CD4-positive, alpha-beta T cell treated with Interleukin-21 for 1 hour (primary cell): ENCODE measurements around the gene CTAGE15.
"Not testable (repeated sequence)": the region's sequence is repeated elsewhere in the genome, so short reads cannot be mapped to it uniquely, and the experiment has no call there.

Source experiments
- DNase-seq: peaks from one replicate; pipeline ENCODE4 v3.0.0-alpha.2; 2020

The CTAGE15 gene, protein sequence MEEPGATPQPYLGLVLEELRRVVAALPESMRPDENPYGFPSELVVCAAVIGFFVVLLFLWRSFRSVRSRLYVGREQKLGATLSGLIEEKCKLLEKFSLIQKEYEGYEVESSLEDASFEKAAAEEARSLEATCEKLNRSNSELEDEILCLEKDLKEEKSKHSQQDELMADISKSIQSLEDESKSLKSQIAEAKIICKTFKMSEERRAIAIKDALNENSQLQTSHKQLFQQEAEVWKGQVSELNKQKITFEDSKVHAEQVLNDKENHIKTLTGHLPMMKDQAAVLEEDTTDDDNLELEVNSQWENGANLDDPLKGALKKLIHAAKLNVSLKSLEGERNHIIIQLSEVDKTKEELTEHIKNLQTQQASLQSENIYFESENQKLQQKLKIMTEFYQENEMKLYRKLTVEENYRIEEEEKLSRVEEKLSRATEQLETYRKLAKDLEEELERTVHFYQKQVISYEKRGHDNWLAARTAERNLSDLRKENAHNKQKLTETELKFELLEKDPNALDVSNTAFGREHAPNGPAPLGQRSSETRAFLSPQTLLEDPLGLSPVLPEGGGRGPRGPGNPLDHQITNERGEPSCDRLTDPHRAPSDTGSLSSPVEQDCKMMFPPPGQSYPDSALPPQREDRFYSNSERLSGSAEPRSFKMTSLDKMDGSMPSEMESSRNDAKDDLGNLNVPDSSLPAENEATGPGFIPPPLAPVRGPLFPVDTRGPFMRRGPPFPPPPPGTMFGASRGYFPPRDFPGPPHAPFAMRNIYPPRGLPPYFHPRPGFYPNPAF

DNA sequence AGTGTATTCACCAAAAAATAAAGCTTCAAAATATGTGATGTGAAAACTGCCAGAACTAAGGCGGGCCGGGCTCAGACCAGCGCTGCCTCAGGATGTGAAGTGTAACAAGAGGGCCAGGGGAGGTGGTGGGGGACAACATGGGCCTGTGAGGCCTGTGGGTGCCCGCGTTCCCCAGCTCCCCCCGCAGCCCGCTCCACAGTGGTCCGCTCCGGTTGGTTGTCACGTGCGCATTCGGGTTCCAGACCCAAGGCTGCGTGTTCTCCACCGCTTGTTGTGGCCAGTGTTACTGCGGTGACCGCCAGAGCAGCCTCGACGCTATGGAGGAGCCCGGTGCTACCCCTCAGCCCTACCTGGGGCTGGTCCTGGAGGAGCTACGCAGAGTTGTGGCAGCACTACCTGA is at the start of gene CTAGE15:
CTAGE15 (plus strand) TSS at position 301 of the 400 bp plus-strand sequence; CDS start at position 318, 17 bp downstream.
- not testable (repeated sequence) for DNase-seq

GRCh38 chr7:143522309-143522916 is 49.2 kb upstream of the CTAGE15 start:
- not testable (repeated sequence) for DNase-seq

DNA sequence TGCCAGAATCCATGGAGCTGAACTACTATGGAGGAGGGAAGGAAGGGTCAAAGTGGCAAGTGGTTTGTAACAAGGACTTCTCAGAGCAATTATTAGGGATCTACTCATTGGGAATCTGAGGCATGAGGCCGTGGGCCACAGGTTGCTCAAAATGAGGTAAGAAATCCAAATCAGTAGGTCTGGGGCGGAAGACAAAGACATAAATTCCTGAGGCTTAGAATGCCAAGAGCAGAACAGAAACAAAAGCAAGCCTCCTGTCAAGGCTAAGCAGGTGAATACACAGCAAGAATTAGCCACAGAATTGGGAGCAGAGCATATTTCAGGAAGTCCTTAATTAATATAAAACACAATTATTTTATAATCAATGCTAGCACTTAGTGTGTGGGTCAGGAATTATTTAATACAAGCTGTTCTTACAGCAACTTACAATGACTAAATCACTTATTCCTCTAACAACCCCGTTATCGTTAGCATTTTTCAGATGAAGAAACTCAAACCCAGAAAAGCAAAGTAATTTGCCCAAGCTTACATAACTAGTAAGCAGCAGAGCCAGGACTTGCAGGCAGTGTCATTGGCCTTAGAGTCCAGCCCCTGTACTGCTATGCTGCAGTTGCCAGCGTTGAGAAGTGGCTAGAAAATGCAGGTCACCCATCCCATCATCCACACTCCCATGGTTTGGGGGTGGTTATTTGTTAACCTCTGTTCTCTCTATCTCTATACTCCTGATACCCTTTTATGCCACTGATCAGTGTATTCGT is 40.3 kb upstream of the CTAGE15 start:
- DNase-seq, result not testable (repeated sequence)

DNA sequence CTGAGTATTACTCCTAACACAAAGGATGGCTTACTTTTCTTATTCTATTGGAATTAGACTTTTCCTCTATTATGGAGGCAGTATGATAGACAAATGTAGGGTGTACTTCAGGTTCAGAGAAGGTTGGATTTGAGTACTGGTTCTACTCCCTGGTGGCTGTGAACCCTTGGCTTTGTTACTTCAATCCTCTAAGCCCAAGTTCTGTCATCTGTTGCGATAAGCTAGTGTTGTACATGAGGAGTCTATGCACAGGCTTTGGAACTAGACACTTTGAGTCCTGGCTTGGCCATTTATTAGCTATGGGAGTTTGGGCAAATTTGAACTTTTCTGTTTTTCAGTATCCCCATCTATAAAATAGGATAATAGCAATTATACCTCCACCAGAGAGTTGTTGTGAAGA is 39.7 kb upstream of the CTAGE15 start:
- not testable (repeated sequence) for DNase-seq

DNA sequence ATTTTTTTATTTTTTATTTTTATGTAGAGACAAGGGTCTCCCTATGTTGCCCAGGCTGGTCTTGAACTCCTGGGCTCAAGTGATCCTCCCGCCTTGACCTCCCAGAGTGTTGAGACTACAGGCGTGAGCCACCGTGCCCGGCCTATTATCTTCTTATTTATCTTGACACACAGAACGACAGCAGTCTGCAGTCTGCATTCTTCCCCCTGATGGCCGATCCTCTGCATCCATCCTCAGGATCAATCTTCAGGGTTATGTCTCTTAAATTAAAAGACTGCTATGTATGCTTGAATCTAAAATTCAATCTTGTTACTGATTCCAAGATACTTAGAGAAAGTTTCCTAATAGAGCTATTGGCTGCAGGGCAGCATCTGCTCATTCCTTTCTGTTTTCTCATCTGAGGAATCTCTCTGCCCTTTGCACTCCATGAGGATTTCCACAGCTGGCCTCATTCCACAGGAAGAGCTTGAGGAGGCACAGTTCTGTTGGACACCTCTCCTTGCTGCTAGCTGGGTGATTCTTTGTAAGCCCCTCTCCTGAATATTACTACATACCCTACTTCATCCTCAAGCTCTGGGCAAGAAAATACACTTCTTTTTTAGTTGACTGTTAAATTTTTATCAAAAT is 38.3 kb upstream of the CTAGE15 start:
- DNase-seq, result not testable (repeated sequence)

DNA sequence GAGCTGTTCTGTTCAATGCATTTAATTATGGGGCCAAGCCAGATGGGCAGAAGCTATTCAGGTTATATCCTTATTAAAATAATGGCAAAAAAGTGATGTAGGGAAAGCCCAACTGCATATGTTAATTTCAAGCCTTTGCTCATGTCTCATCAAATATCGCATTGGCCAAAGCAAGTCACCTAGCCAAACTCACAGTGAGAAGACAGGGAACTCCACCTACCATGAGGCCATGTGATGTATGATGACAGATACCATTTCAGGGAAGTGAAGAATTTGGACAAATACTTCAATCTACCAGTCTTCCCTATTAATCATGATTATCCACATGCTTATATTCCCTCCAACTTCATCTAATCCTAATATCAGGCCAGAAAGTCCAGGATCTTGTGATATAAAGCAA is 35.2 kb upstream of the CTAGE15 start:
- DNase-seq, result not testable (repeated sequence)

GRCh38 chr7:143543288-143544038 is 28.1 kb upstream of the CTAGE15 start:
- not testable (repeated sequence) for DNase-seq

DNA sequence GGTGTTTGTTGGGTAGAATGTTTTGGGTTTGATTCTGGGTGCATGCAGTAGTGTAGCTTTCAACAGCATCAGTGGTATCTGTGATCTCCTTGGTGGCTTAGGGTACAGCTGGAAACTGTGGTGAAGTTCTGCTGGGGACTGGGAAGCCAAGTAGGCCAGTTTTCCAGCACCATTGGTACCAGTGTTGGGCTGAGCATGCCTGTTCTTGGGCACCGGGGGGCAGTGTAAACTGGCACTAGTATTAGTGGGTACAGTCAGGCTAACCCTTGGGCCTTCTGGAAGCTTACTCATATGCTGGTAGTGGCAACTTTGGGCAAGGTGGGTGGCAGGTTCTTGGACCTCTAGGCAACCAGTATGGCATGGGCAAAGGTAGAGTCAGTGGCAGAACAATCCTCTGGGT is 15.6 kb upstream of the CTAGE15 start:
- DNase-seq, result not testable (repeated sequence)

DNA sequence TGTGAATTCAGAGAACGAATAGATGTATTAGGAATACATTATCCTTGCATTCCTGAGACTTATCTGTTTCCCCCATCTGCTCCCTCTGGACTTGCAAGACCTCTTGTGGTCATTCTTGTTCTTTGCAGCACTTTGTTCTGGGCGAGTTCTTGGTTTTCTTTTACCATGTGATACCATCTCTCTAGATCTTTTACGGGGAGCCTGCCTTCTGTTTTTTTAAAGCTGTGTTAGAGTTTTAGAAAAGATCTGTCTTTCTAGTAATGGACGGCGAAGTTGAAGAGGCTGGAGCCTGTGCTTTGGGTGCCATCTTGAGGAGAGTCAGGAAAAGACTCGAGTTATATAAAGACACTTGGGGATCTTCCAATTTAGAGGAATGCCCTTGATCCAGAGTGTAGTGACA is 8.3 kb upstream of the CTAGE15 start:
- DNase-seq, result not testable (repeated sequence)

DNA sequence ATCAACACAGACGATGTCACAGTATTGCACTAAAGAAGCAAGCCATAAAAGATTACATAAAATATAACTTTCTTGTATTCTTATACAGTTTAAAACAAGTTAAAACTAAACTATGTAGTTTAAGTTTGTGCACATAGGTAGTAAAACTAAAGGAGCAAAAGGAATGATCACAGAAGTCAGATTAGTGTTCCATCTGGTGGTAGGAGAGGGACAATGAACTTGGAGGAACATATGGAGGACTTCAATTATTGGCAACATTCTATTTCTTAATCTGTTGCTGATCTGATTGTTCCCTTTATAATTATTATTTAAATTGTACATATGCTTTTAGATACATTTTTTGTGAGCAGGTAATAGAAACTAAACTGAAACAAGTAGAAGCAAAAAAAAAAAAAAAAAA is 5.6 kb upstream of the CTAGE15 start:
- not testable (repeated sequence) for DNase-seq

DNA sequence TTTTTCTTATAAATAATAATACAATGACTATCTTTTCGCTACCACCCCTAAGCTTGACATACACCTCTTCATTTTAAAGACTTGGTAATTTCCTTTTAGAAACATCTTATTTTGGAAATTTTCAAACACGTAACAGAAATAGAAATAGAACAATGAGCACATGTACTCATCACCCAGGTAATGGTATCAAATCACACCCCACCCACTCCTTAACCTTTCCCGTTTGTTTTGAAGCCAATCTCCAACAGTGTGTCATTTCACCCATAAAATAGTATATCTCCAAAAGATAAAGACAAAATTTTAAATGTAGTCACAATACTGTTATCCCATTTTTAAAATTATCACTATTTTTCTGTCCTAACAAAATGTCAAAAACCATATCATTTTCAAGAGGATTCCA is 16.6 kb downstream of the CTAGE15 start:
- DNase-seq, result not testable (repeated sequence)

DNA sequence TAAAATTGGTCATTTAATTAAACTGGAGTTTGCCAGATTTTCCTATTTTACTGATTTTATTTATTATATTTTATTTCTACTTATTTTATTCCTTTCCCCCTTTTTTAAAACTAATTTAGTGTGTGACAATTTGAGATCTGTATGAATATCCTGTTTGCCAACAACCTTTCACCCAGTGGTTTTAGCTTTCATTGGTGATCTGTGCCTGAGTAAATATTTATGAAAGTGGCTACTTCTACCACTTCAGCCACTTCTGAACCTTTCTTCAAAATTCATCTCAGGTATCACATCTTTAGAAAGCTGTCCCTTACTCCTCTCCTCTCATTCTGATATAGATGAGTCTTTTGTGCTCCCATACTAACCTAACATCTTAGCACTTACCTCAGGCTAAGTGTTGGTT is 18.3 kb downstream of the CTAGE15 start:
- DNase-seq, result not testable (repeated sequence)

GRCh38 chr7:143598086-143598485 is 26.5 kb downstream of the CTAGE15 start:
- DNase-seq, result not testable (repeated sequence)

GRCh38 chr7:143603549-143603948 is 31.9 kb downstream of the CTAGE15 start:
- DNase-seq, result not testable (repeated sequence)

- not testable (repeated sequence) for DNase-seq
Observed at GRCh38 chr7:143606088-143606487, 34.5 kb downstream of the CTAGE15 start.

GRCh38 chr7:143615545-143615944 is 43.9 kb downstream of the CTAGE15 start:
- not testable (repeated sequence) for DNase-seq

DNA sequence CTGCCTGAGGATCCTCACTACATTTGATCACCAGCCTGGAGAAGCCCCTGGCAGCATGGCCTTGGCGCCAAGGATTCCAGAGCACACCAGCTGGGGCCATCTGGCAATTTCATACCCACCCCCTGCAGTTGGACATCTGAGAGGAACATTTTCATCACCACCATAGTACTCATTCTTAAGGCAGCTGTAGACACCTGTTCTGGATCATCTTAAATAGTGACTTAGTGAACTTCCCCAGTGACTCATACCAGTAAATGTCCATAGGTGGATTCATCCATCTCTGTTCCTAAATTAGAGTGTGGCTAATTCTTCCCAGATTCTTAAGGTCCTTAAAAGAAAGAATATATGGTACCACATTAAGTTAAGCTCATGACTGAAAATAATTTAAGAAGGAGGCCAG is 45.6 kb downstream of the CTAGE15 start:
- not testable (repeated sequence) for DNase-seq

DNA sequence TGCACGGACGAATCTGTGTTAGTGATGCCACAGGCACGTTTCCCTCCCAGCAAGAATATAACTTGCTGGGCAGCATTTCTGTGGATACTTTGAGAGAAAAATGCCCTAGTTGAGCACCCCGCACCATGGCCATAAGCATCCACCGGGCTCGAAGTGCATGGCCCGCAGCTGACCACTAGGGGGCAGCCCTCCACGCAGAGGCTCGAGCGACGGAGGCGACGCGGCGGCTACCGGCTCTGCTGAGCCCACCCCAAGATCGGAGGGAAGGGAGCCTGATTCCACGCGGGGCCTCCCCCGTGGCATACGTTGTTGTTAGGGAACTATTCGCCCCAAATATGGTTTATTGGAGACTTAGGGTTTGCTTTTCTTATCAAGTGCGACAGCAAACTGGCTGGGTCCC is 48.5 kb downstream of the CTAGE15 start:
- DNase-seq, result not testable (repeated sequence)

DNA sequence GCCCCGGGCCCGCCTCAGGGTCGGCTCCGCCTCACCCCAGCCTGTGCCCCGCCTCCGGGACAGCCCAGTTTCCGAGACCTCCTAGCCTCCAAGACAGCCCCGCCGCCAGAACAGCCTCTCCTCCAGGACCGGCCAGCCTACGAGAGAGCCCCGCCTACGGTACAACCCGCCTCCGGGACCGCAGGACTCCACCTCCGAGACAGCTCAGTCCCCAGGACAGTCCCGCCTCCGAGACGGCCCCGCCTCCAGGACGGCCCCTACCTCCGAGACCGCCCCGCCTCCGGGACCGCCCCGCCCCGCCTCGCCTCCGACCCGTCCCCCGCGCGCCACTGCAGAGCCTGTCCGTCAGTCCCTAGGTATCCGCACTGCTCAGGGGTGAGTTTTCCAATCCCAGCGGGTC is 49.0 kb downstream of the CTAGE15 start, which contains the start of gene TCAF2:
TCAF2 (plus strand) TSS at position 329 of the 400 bp plus-strand sequence.
- DNase-seq, result peak; percentile 78

DNA sequence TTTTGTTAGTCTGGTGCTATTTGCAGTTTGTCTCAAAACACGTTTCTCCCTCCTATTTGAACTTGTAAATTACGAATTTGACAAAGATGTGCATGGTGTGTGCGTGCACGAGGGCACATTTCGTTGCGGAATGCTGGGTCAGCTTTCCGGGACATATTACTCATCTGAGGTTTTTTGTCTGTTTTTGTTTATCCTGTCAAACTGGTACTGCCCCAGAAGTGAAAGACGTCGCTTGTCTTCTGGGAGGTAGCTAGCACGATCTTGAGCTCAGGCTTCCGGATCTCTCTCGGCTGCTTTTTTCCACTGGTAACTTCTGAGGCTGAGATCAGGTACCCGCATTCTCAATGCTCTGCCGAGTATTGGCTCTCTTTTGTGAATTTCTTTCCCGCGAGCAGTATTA is 49.6 kb downstream of the CTAGE15 start:
- DNase-seq, result not testable (repeated sequence)

- not testable (repeated sequence) for DNase-seq
Observed at GRCh38 chr7:143622130-143622529, 50.5 kb downstream of the CTAGE15 start.
